ENCODE results near the gene CSRP3. TPM values are rescaled to one million over a fixed set of nuclear protein-coding genes. Genes with fewer than 3 reads are reported as not detected.

CSRP3 gene
- total RNA-seq, 6 donors from 2014 or later: not detected

GRCh38 chr11:19220903-19221724 lies 19.3 kb upstream of the CSRP3 start:
- ATAC-seq (ENCODE audit: low FRiP score in 2 of 2): peak; percentile 19 to 53
- no peaks in the 10 kb centered on the region for H3K27me3 ChIP-seq

GRCh38 chr11:19218786-19219460 lies 17.1 kb upstream of the CSRP3 start:
- Histone ChIP-seq H3K27ac (no peak overlapping the region), H3K4me1 (peaks cover 0 to 6% (median 2%) of the 10 kb centered on the region in 4 donors), H3K9me3 (peaks cover 0 to 4% (median 0%) of the 10 kb centered on the region in 4 donors), H3K36me3 (no peaks in the 10 kb centered on the region), H3K27me3 (no peaks in the 10 kb centered on the region), H3K4me3 (no peak overlapping the region)
- DNase-seq (peak; percentile 32 to 47), ATAC-seq (ENCODE audit: low FRiP score in 2 of 2) (peak; percentile 28)
- WGBS, 2 donors: 78 to 84% methylated on average over 14 to 15 of the region's 15 CpGs
- no peak for TF ChIP-seq CTCF (IDR thresholded peaks at IDR 0.05)
- TF ChIP-seq POLR2A (IDR thresholded peaks at IDR 0.05): no peak
- no peak for TF ChIP-seq POLR2AphosphoS5 (IDR thresholded peaks at IDR 0.05)
- TF ChIP-seq EP300 (IDR thresholded peaks at IDR 0.05): no peak

More at GRCh38 chr11:19220903-19221724, 19.3 kb upstream of the CSRP3 start:
- Histone ChIP-seq H3K4me1 (peaks cover 0 to 6% (median 2%) of the 10 kb centered on the region in 4 donors), H3K4me3 (no peak overlapping the region), H3K27ac (no peak overlapping the region), H3K36me3 (no peaks in the 10 kb centered on the region), H3K9me3 (peaks cover 0 to 4% (median 0%) of the 10 kb centered on the region in 4 donors)
- 19 to 52% methylated on average over 3 of the region's 3 CpGs for WGBS, 2 donors
- peak in 1 of 2 donors; percentile 76 for DNase-seq
- TF ChIP-seq POLR2A (IDR thresholded peaks at IDR 0.05): no peak
- TF ChIP-seq CTCF (IDR thresholded peaks at IDR 0.05): no peak
- no peak for TF ChIP-seq POLR2AphosphoS5 (IDR thresholded peaks at IDR 0.05)
- no peak for TF ChIP-seq EP300 (IDR thresholded peaks at IDR 0.05)

DNA sequence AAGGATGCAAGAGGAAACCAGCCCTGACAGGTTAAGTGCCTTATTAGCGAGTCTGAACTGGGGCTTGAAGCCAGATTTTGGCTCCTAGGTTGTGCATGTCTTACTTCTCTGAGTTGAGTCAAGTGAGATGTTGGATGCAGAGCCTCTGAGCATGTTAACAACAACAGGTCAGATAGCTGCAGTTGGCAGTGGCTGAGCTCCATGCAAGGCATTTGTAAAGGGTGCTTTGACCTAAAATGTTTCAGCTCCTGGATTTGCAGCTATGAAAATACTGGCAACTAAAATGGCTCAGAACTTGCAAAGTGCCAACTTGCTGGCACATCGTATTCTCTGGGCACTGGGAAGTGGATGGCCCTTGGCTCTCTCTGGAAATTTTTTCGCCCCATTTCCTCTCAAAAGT lies 16.4 kb upstream of the CSRP3 start:
- no peak overlapping the region for H3K27ac ChIP-seq
- H3K27me3 ChIP-seq: no peaks in the 10 kb centered on the region
- H3K4me3 ChIP-seq: no peak overlapping the region
- 75 to 79% methylated on average over 3 of the region's 3 CpGs for WGBS, 2 donors
- H3K36me3 ChIP-seq: no peaks in the 10 kb centered on the region
- H3K9me3 ChIP-seq: peaks cover 0 to 4% (median 0%) of the 10 kb centered on the region in 4 donors
- ATAC-seq (ENCODE audit: low FRiP score in 2 of 2) (no peak), DNase-seq (no peak)
- TF ChIP-seq POLR2AphosphoS5 (IDR thresholded peaks at IDR 0.05): no peak
- H3K4me1 ChIP-seq: peaks cover 0 to 6% (median 2%) of the 10 kb centered on the region in 4 donors

- H3K4me3 ChIP-seq: no peak overlapping the region
- 30 to 31% methylated on average over 3 of the region's 3 CpGs for WGBS, 2 donors
Measured at GRCh38 chr11:19216709-19217374, 15.1 kb upstream of the CSRP3 start.

More at GRCh38 chr11:19216709-19217374, 15.1 kb upstream of the CSRP3 start:
- no peak overlapping the region for H3K27ac ChIP-seq
- ATAC-seq (ENCODE audit: low FRiP score in 2 of 2): no peak
- H3K36me3 ChIP-seq: no peaks in the 10 kb centered on the region
- TF ChIP-seq POLR2AphosphoS5 (IDR thresholded peaks at IDR 0.05): no peak
- TF ChIP-seq EP300 (IDR thresholded peaks at IDR 0.05): no peak
- no peak for TF ChIP-seq CTCF (IDR thresholded peaks at IDR 0.05)
- TF ChIP-seq POLR2A (IDR thresholded peaks at IDR 0.05): no peak
- no peaks in the 10 kb centered on the region for H3K27me3 ChIP-seq
- no peak for DNase-seq
- no peaks in the 10 kb centered on the region for H3K9me3 ChIP-seq
- peaks cover 0 to 6% (median 2%) of the 10 kb centered on the region in 4 donors for H3K4me1 ChIP-seq
